Body of pancreas (tissue), 4 donors: ENCODE data around the gene CLUH. TPM values are rescaled to one million over a fixed set of nuclear protein-coding genes. Genes with fewer than 3 reads are reported as not detected.
"Not testable (repeated sequence)": the region's sequence is repeated elsewhere in the genome, so short reads cannot be mapped to it uniquely, and the experiment has no call there.

ENCODE experiments used
- ATAC-seq: fragments of 150-250 bp; one replicate; pipeline ENCODE4 v1.9.1; 2016
- DNase-seq, 4 donors: peaks; one replicate each; pipeline ENCODE4 v3.0.0-alpha.2; 2019
- H3K27ac ChIP-seq, 4 donors: fragments of 200-600 bp; sonication (generic); 1 replicate in 3 of 4; 2 replicates in 1 of 4; pipeline versions ENCODE4 v1.5.1 to v1.6.1; 2016 to 2019; ENCODE audit warnings: mild to moderate bottlenecking in 1 of 4, mixed read lengths in 1 of 4, moderate library complexity in 1 of 4
- H3K27me3 ChIP-seq, 2 donors: fragments of 200-600 bp; sonication (generic); one replicate each; pipeline ENCODE4 v1.6.0; 2016; ENCODE audit warnings: mild to moderate bottlenecking in 1 of 2
- H3K36me3 ChIP-seq, 2 donors: fragments of 200-600 bp; sonication (generic); replicated peaks in 1 of 2; 2 replicates each; pipeline ENCODE4 v1.5.1; 2016; ENCODE audit warnings: low read depth in 2 of 2; ENCODE audit not compliant: insufficient read depth in 1 of 2
- H3K4me1 ChIP-seq: fragments of 200-600 bp; sonication (generic); one replicate; pipeline ENCODE4 v1.6.0; 2016
- H3K4me3 ChIP-seq, 2 donors: fragments of 200-600 bp; sonication (generic); 1 replicate in 1 of 2; 2 replicates in 1 of 2; pipeline ENCODE4 v1.5.1; 2016 to 2019
- H3K9me3 ChIP-seq, 3 donors: fragments of 200-600 bp; sonication (generic); 1 replicate in 2 of 3; 2 replicates in 1 of 3; pipeline ENCODE4 v1.5.1; 2016
- POLR2A ChIP-seq, 3 donors: fragments of 450-650 bp; IDR thresholded peaks; one replicate each; pipeline ENCODE4 v1.6.1; 2016; ENCODE audit warnings: antibody characterized with exemption in 3 of 3, mild to moderate bottlenecking in 2 of 3
- WGBS, 2 donors: methylation state at CpG; one replicate each; pipeline ENCODE4 v1.1.5; 2017; 5-methylcytosine and 5-hydroxymethylcytosine counted together
- intact Hi-C: fragments of 100-400 bp; cut with DNase I; formaldehyde crosslinking; loops from one replicate; pipeline ENCODE4 v1.15.1; 2023
- microRNA counts, 2 donors: library from miRNA; unstranded; fragments of <30 nt; microRNA quantifications; one replicate each; lab custom pipeline; 2017
- microRNA-seq, 2 donors: library from miRNA; unstranded; fragments of <30 nt; microRNA quantifications; one replicate each; pipeline ENCODE4, GENCODE V29; 2016; ENCODE audit warnings: borderline number of aligned reads in 2 of 2, borderline replicate concordance in 2 of 2
- small RNA-seq: library from RNA; depleted of rRNA; stranded (forward); fragments of <200 nt; gene quantifications from one replicate; pipeline ENCODE3, GENCODE V24; 2016
- total RNA-seq, 2 donors: library from RNA; depleted of rRNA; stranded (reverse); fragments of >200 nt; gene quantifications; one replicate each; pipeline ENCODE4 v1.1.0, GENCODE V29; 2016
- TF ChIP-seq, protein P1 (sequence below), 7 experiments: fragments of 450-650 bp in 4 of 7; fragments of 200-600 bp in 3 of 7; sonication (generic) in 3 of 7; IDR thresholded peaks; one replicate each; pipeline ENCODE4 v1.5.1; 2016 to 2019; ENCODE audit warnings: antibody characterized with exemption in 7 of 7

The CLUH gene
- total RNA-seq, 2 donors from 2014 or later, result 53.2 to 167 TPM

DNA sequence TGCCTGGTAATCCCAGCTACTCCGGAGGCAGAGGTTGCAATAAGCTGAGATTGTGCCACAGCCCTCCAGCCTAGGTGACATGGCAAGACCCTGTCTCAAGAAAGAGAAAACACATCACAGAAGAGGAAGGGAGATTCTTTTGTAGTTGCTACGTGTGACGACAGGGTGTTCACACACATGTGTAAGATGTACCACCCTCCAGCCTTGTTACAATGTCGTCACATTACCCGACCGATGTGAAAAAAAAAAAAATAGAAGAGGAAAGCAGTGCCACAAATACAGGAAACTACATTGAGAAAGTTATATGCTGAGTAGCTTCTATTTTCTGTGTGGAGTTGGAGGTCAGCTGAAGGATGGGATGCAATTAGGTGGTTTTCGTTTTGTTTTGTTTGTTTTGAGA is 56.0 kb downstream of the CLUH start:
- no peak overlapping the region for H3K27ac ChIP-seq
- H3K36me3 ChIP-seq, result no peaks in the 10 kb centered on the region
- 72 to 78% methylated on average over 7 of the region's 7 CpGs for WGBS, 2 donors
- H3K9me3 ChIP-seq, result no peaks in the 10 kb centered on the region
- DNase-seq, result no peak
- no peaks in the 10 kb centered on the region for H3K27me3 ChIP-seq
- no peak for ATAC-seq
- no peaks in the 10 kb centered on the region for H3K4me1 ChIP-seq
- no peak overlapping the region for H3K4me3 ChIP-seq
- TF ChIP-seq, protein P1, sequence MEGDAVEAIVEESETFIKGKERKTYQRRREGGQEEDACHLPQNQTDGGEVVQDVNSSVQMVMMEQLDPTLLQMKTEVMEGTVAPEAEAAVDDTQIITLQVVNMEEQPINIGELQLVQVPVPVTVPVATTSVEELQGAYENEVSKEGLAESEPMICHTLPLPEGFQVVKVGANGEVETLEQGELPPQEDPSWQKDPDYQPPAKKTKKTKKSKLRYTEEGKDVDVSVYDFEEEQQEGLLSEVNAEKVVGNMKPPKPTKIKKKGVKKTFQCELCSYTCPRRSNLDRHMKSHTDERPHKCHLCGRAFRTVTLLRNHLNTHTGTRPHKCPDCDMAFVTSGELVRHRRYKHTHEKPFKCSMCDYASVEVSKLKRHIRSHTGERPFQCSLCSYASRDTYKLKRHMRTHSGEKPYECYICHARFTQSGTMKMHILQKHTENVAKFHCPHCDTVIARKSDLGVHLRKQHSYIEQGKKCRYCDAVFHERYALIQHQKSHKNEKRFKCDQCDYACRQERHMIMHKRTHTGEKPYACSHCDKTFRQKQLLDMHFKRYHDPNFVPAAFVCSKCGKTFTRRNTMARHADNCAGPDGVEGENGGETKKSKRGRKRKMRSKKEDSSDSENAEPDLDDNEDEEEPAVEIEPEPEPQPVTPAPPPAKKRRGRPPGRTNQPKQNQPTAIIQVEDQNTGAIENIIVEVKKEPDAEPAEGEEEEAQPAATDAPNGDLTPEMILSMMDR (IDR thresholded peaks at IDR 0.05), result no peak
- no peak for TF ChIP-seq POLR2A (IDR thresholded peaks at IDR 0.05)
- intact Hi-C loops, result no loop called here

DNA sequence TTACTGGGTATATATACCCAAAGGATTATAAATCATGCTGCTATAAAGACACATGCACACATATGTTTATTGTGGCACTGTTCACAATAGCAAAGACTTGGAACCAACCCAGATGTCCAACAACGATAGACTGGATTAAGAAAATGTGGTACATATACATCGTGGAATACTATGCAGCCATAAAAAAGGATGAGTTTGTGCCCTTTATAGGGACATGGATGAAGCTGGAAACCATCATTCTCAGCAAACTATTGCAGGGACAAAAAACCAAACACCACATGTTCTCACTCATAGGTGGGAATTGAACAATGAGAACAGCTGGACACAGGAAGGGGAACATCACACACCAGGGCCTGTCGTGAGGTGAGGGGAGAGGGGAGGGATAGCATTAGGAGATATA is 58.7 kb downstream of the CLUH start:
- DNase-seq, H3K9me3 ChIP-seq, H3K36me3 ChIP-seq, H3K4me3 ChIP-seq, H3K4me1 ChIP-seq, H3K27me3 ChIP-seq, H3K27ac ChIP-seq, intact Hi-C loops, ATAC-seq: not testable (repeated sequence)
- WGBS, 2 donors, result 94 to 96% methylated on average over 3 of the region's 3 CpGs

DNA sequence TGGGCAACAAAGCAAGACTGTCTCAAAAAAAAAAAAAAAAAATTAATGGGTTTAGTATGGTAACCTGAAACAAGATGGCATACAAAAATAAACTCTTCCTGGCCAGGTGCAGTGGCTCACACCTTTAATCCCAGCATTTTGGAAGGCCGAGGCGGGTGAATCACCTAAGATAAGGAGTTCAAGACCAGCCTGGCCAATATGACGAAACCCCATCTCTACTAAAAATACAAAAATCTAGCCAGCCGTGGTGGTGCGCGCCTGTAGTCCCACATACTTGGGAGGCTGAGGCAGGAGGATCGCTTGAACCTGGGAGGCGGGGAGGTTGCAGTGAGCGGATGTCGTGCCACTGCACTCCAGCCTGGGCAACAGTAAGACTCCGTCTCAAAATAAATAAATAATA is 62.4 kb downstream of the CLUH start:
- Histone ChIP-seq H3K9me3 (no peaks in the 10 kb centered on the region), H3K4me1 (no peaks in the 10 kb centered on the region), H3K27me3 (no peaks in the 10 kb centered on the region), H3K4me3 (no peak overlapping the region), H3K36me3 (no peaks in the 10 kb centered on the region), H3K27ac (no peak overlapping the region)
- DNase-seq (no peak), ATAC-seq (no peak)
- intact Hi-C loops, result no loop called here
- TF ChIP-seq POLR2A (IDR thresholded peaks at IDR 0.05), result no peak
- TF ChIP-seq, protein P1 (IDR thresholded peaks at IDR 0.05), result no peak
- 94 to 98% methylated on average over 11 of the region's 11 CpGs for WGBS, 2 donors

DNA sequence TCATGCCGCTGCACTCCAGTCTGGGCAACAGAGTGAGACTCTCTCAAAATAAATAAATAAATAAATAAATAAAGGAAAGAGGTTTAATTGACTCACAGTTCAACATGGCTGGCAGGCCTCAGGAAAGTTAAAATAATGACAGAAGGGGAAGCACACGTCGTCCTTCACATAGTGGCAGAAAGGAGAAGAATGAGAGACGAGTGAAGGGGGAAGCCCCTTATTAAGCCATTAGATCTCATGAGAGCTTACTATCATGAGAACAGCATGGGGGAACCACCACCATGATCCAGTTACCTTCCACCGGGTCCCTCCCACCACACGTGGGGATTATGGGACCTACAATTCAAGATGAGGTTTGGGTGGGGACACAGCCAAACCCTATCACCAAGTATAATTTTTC is 63.6 kb downstream of the CLUH start:
- intact Hi-C loops, result no loop called here
- no peaks in the 10 kb centered on the region for H3K36me3 ChIP-seq
- WGBS, 2 donors, result 90 to 95% methylated on average over 6 of the region's 6 CpGs

DNA sequence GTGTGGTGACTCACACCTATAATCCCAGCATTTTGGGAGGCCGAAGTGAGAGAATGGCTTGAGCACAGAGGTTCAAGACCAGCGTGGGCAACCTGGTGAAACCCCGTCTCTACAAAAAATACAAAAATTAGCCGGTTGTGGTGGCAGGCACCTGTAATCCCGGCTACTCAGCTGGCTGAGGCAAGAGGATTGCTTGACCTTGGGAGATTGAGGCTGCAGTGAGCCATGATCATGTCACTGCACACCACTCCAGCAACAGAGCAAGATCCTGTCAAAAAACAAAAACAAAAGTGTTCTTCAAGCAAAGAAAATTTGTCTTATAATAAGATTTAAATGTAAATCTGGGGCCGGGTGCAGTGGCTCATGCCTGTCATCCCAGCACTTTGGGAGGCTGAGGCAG is 66.6 kb downstream of the CLUH start:
- H3K27ac ChIP-seq, result no peak overlapping the region
- 64 to 73% methylated on average over 6 of the region's 6 CpGs for WGBS, 2 donors
- DNase-seq, result no peak
- intact Hi-C loops, result no loop called here
- no peak overlapping the region for H3K4me3 ChIP-seq
- H3K9me3 ChIP-seq, result no peaks in the 10 kb centered on the region
- no peak for ATAC-seq
- H3K4me1 ChIP-seq, result no peaks in the 10 kb centered on the region
- no peaks in the 10 kb centered on the region for H3K27me3 ChIP-seq
- no peak for TF ChIP-seq POLR2A (IDR thresholded peaks at IDR 0.05)
- TF ChIP-seq, protein P1 (IDR thresholded peaks at IDR 0.05), result no peak
- peaks cover 2 to 7% of the 10 kb centered on the region in 2 donors for H3K36me3 ChIP-seq

More for the DNA sequence above, 63.6 kb downstream of the CLUH start:
- Histone ChIP-seq H3K27me3 (no peaks in the 10 kb centered on the region), H3K27ac (no peak overlapping the region), H3K4me3 (no peak overlapping the region), H3K4me1 (no peaks in the 10 kb centered on the region), H3K9me3 (no peaks in the 10 kb centered on the region)
- ATAC-seq (no peak), DNase-seq (no peak)
- TF ChIP-seq, protein P1 (IDR thresholded peaks at IDR 0.05), result no peak
- no peak for TF ChIP-seq POLR2A (IDR thresholded peaks at IDR 0.05)

MicroRNAs within 50 kb of the gene (microRNA counts, 767-probe panel; counts per million panel counts)
- 0 to 736 counts per million in 2 donors for microRNA hsa-miR-1253 (lab: Ali Mortazavi, UCI)

Small RNAs within 50 kb of the gene (microRNA-seq; reads per million reads assigned to microRNA genes)
- gene MIR1253, result 0 reads per million in 2 donors
- 0 reads per million in 2 donors for gene MIR6776

Small RNAs within 50 kb of the gene (small RNA-seq; reads per million reads assigned to genes)
- gene MIR1253 (not detected), gene MIR6776 (not detected), gene RN7SL608P (not detected), gene hsa-mir-1253 (not detected)

Other genes with a start within 250 kb of the CLUH start
- gene METTL16, start 199.9 kb downstream of the CLUH start, total RNA-seq, result 10 to 100 TPM; 12.9 to 24.1 TPM
- gene PAFAH1B1, start 118.1 kb downstream of the CLUH start, total RNA-seq, result 10 to 100 TPM; 39.7 to 60.3 TPM
- under 1 TPM in 1 of 2 donors, not detected in 1; 0.26 TPM for gene CCDC92B, start 37.9 kb upstream of the CLUH start, total RNA-seq
- 10 to 100 TPM; 21.8 to 81.1 TPM for gene RAP1GAP2, start 84.7 kb upstream of the CLUH start, total RNA-seq